Fibroblast of lung (primary cell): ENCODE measurements around the gene PCLO. TPM values are rescaled to one million over a fixed set of nuclear protein-coding genes. Genes with fewer than 3 reads are reported as not detected.
A peak's percentile ranks its signal among the peaks of the same experiment; 100 is the strongest.

Source experiments
- DNase-seq, 2 donors: peaks; one replicate each; pipeline versions ENCODE4 v3.0.0 to v3.0.0-alpha.2; 2010; ENCODE audit warnings: low read depth in 2 of 2
- H2AFZ ChIP-seq: 2 replicates; pipeline ENCODE4 v1.5.1; 2012; ENCODE audit warnings: low read length, control low read depth, inconsistent platforms
- H3K27ac ChIP-seq: 2 replicates; pipeline ENCODE4 v1.5.1; 2011; ENCODE audit warnings: low read length, control low read depth; ENCODE audit not compliant: insufficient read depth
- H3K27me3 ChIP-seq: 2 replicates; pipeline ENCODE4 v1.5.1; 2011; ENCODE audit warnings: mild to moderate bottlenecking, low read length; ENCODE audit not compliant: control insufficient read depth, insufficient read depth
- H3K36me3 ChIP-seq: 2 replicates; pipeline ENCODE4 v1.5.1; 2011; ENCODE audit warnings: low read length; ENCODE audit not compliant: control insufficient read depth, insufficient read depth
- H3K4me1 ChIP-seq: 2 replicates; pipeline ENCODE4 v1.5.1; 2011; ENCODE audit warnings: low read length; ENCODE audit not compliant: control insufficient read depth, insufficient read depth; ENCODE audit errors: extremely low read depth
- H3K4me2 ChIP-seq: 2 replicates; pipeline ENCODE4 v1.5.1; 2011; ENCODE audit warnings: low read length, control low read depth; ENCODE audit not compliant: insufficient read depth; ENCODE audit errors: extremely low read depth
- H3K4me3 ChIP-seq, 4 experiments: fragments of 200-600 bp in 1 of 4; sonication (generic) in 1 of 4; replicated peaks in 1 of 4; 2 replicates each; pipeline ENCODE4 v1.5.1; 2011 to 2016; ENCODE audit warnings: low read length in 4 of 4, low read depth in 3 of 4, mild to moderate bottlenecking in 3 of 4, control low read depth in 2 of 4, inconsistent platforms in 1 of 4, mixed read lengths in 1 of 4; ENCODE audit not compliant: insufficient read depth in 1 of 4; ENCODE audit errors: control extremely low read depth in 1 of 4
- H3K79me2 ChIP-seq: 2 replicates; pipeline ENCODE4 v1.5.1; 2012; ENCODE audit warnings: mild to moderate bottlenecking, low read length, inconsistent platforms; ENCODE audit not compliant: control insufficient read depth, insufficient read depth
- H3K9ac ChIP-seq: 2 replicates; pipeline ENCODE4 v1.5.1; 2011; ENCODE audit warnings: mild to moderate bottlenecking, low read length, control low read depth; ENCODE audit not compliant: insufficient read depth
- H3K9me3 ChIP-seq: 2 replicates; pipeline ENCODE4 v1.5.1; 2012; ENCODE audit warnings: low read depth, low read length; ENCODE audit not compliant: control insufficient read depth, insufficient read depth
- H4K20me1 ChIP-seq: 2 replicates; pipeline ENCODE4 v1.5.1; 2011; ENCODE audit warnings: low read length; ENCODE audit not compliant: control insufficient read depth, insufficient read depth; ENCODE audit errors: extremely low read depth
- CTCF ChIP-seq, 2 donors: IDR thresholded peaks in 1 of 2; conservative IDR thresholded peaks in 1 of 2; 1 replicate in 1 of 2; 2 replicates in 1 of 2; pipeline ENCODE4 v1.5.1; 2011 to 2012; ENCODE audit warnings: low read length in 2 of 2, control low read depth in 1 of 2, inconsistent platforms in 1 of 2, low read depth in 1 of 2, mild to moderate bottlenecking in 1 of 2
- EZH2 ChIP-seq: IDR thresholded peaks from 2 replicates; pipeline ENCODE4 v1.5.1; 2012; ENCODE audit warnings: low read length, control low read depth, mild to moderate bottlenecking; ENCODE audit errors: missing control alignments
- polyA plus RNA-seq, 2 donors: library from polyadenylated mRNA; depleted of rRNA in 1 of 2; stranded (reverse) in 1 of 2; unstranded in 1 of 2; fragments of >200 nt; gene quantifications; 2 replicates each; pipeline ENCODE4 v1.2.1, GENCODE V29; 2011 to 2012; ENCODE audit warnings: missing spikeins in 1 of 2
- total RNA-seq: library from RNA; depleted of rRNA; stranded (reverse); fragments of >200 nt; gene quantifications from 2 replicates; pipeline ENCODE4 v1.2.1, GENCODE V29; 2014

PCLO gene
- total and polyA plus RNA-seq, 2 donors (not counting 1 experiment from before 2014, with no cell fraction given), result 0.03 to 0.17 TPM

- H3K9me3 ChIP-seq, result no peaks in the 10 kb centered on the region
- no peaks in the 10 kb centered on the region for H3K79me2 ChIP-seq
- H2AFZ ChIP-seq, result no peak overlapping the region
- no peak overlapping the region for H3K27ac ChIP-seq
- H3K4me1 ChIP-seq, result no peaks in the 10 kb centered on the region
- peaks cover 2% of the 10 kb centered on the region for H3K27me3 ChIP-seq
- no peak overlapping the region for H3K9ac ChIP-seq
- no peaks in the 10 kb centered on the region for H4K20me1 ChIP-seq
- no peak overlapping the region for H3K4me3 ChIP-seq
- no peak overlapping the region for H3K4me2 ChIP-seq
- peak; percentile 36 to 50 for DNase-seq
- no peaks in the 10 kb centered on the region for H3K36me3 ChIP-seq
- no peak for TF ChIP-seq CTCF (conservative IDR thresholded peaks at IDR 0.05 in 1 of 2, IDR thresholded peaks at IDR 0.05 in 1 of 2; ENCODE audit: low read depth in 1 of 2, low read length in 2 of 2)
- no peak for TF ChIP-seq EZH2
These were observed 384.7 kb downstream of the PCLO start for GRCh38 chr7:82778021-82778420.

GRCh38 chr7:82762880-82763279, 399.8 kb downstream of the PCLO start:
- Histone ChIP-seq H3K4me3 (no peak overlapping the region), H2AFZ (no peak overlapping the region), H3K9ac (no peak overlapping the region), H3K27ac (no peak overlapping the region), H3K4me1 (no peaks in the 10 kb centered on the region), H3K79me2 (no peaks in the 10 kb centered on the region), H4K20me1 (no peaks in the 10 kb centered on the region), H3K36me3 (no peaks in the 10 kb centered on the region), H3K4me2 (no peak overlapping the region), H3K27me3 (no peaks in the 10 kb centered on the region), H3K9me3 (no peaks in the 10 kb centered on the region)
- DNase-seq, result peak in 1 of 2 donors; percentile 16
- TF ChIP-seq CTCF (conservative IDR thresholded peaks at IDR 0.05 in 1 of 2, IDR thresholded peaks at IDR 0.05 in 1 of 2; ENCODE audit: low read depth in 1 of 2, low read length in 2 of 2) (no peak), EZH2 (no peak)

- no peaks in the 10 kb centered on the region for H3K36me3 ChIP-seq
- TF ChIP-seq CTCF (conservative IDR thresholded peaks at IDR 0.05 in 1 of 2, IDR thresholded peaks at IDR 0.05 in 1 of 2; ENCODE audit: low read depth in 1 of 2, low read length in 2 of 2) (no peak), EZH2 (no peak)
These were observed 401.9 kb downstream of the PCLO start for GRCh38 chr7:82760831-82761230.

More at GRCh38 chr7:82760831-82761230, 401.9 kb downstream of the PCLO start:
- no peaks in the 10 kb centered on the region for H3K9me3 ChIP-seq
- DNase-seq, result peak in 1 of 2 donors; percentile 51
- no peak overlapping the region for H3K4me3 ChIP-seq
- no peak overlapping the region for H3K9ac ChIP-seq
- no peak overlapping the region for H2AFZ ChIP-seq
- no peak overlapping the region for H3K4me2 ChIP-seq
- no peaks in the 10 kb centered on the region for H3K27me3 ChIP-seq
- no peaks in the 10 kb centered on the region for H4K20me1 ChIP-seq
- H3K4me1 ChIP-seq, result no peaks in the 10 kb centered on the region
- H3K27ac ChIP-seq, result no peak overlapping the region
- H3K79me2 ChIP-seq, result no peaks in the 10 kb centered on the region
